COLO668 (cell line): ENCODE results near the gene PRSS21.

Source experiments
- DNase-seq: peaks from one replicate; lab custom pipeline; 2025; ENCODE audit not compliant: unreplicated experiment; lab: John Stamatoyannopoulos, UW

Gene PRSS21

GRCh38 chr16:2825049-2825742 lies 8.2 kb downstream of the PRSS21 start:
- DNase-seq = no peak

DNA sequence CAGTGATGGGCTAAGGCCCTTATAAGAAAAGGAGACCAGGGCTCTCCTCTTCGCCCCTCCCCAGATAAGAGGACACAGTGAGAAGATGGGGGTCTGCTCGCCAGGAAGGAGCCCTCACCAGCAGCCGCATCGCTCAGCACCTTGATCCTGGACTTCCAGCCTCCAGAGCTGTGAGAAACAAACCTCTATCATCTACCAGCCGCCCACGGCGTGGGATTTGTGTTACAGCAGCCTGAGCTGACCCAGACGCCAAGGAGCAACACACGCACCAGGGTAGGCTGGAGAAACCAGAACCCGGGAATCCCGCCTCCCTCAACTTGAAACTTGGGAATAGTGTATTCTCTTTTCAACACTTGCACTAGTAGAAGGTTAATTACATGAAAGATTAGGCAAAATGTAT lies 8.9 kb downstream of the PRSS21 start:
- DNase-seq = no peak

DNA sequence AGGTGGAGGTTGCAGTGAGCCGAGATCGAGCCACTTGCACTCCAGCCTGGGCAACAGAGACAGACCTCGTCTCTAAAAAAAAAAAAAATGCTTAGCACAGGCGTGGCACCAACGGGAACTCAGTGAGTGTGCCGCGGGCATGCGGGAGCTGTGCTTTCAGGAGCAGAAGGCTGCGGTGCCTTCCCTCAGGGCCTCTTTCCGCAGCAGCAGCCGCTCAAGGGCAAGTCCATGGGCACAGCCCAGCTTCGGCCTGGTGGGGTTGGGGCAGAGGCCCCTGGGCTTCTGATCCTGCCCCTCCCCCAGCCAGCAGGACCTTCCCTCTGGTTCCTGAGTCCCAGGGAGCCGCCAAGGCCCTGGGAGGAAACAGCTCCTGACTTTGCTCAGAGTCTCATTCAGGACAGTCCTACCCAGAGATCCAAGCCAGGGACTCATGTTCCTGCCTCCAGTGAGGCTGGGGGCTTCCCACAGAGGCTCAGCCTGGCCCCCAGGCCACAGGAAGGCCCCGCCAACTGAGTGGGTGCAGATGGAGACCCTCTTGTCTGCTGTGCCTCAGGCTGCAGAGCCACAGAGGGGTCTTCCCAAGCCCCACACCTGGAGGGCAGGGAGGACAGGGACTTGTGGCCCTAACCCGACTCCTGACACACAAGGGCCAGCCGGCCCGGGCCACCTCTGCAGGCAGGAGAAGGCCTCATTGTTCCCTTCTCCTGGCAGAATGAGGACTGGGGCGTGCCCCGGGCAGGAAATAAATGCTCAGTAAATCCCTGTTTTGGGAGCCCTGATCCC lies 9.7 kb downstream of the PRSS21 start:
- no peak for DNase-seq

GRCh38 chr16:2827374-2827791 lies 10.3 kb downstream of the PRSS21 start:
- no peak for DNase-seq

DNA sequence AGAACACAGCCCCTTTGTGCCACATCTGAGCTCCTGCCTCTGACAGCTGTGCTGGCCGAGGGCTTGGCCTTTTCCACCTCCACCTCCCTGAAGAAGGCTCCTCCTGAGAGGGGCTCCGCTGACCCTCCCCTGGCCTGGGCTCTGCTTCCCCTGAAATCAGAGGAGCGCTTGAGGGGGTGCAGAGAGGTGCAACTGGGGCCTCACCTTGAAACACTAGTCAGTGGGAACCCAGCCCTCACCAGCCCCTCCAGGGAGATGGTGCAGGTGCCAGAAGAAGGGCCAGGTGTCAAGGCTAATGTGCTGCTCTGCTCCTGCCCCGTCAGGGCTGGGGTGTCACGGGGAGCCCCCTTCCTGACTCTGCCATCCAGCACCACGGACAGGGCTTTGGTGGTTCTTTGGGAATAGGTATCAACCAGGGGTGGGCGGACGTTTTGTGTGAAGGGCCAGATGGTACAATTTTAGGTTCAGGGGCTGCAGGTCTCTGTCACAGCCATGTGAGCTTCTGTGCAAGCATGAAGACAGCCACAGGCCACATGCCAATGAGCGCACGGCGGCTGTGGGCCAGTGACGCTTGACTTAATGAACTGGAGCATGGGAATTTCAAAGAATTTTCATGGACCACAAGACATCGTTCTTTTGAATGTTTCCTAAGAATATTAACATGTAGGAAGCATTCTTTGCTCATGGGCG lies 10.9 kb downstream of the PRSS21 start:
- no peak for DNase-seq

- DNase-seq = no peak
These were observed 11.4 kb downstream of the PRSS21 start for GRCh38 chr16:2828521-2828840.

DNA sequence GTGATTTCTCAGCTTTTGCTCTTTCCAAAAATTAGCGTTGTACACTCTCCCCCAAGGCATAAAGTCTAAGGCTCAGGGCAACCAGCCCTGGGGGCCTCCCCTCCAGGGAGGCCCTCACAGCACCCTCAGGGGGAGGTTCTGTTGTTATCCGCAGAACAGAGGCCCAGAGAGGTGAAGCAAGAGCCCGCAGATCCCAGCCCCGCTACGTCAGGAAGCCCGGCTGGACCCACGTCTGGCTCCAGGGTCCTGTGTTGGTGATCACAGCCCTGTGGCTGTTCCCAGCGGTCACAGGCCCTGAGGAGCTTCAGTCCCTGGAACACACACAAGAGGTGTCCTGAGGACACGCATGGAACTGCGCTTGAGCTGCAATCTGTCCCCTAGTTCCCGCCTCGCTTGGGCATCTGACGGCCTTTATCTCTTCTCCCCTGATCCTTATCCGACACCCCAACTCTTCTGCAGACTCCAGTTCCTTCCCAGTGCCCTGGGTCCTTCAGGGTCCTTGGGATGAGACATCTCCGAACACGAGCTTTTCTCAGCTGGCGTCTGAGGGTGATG lies 11.9 kb downstream of the PRSS21 start:
- no peak for DNase-seq

DNA sequence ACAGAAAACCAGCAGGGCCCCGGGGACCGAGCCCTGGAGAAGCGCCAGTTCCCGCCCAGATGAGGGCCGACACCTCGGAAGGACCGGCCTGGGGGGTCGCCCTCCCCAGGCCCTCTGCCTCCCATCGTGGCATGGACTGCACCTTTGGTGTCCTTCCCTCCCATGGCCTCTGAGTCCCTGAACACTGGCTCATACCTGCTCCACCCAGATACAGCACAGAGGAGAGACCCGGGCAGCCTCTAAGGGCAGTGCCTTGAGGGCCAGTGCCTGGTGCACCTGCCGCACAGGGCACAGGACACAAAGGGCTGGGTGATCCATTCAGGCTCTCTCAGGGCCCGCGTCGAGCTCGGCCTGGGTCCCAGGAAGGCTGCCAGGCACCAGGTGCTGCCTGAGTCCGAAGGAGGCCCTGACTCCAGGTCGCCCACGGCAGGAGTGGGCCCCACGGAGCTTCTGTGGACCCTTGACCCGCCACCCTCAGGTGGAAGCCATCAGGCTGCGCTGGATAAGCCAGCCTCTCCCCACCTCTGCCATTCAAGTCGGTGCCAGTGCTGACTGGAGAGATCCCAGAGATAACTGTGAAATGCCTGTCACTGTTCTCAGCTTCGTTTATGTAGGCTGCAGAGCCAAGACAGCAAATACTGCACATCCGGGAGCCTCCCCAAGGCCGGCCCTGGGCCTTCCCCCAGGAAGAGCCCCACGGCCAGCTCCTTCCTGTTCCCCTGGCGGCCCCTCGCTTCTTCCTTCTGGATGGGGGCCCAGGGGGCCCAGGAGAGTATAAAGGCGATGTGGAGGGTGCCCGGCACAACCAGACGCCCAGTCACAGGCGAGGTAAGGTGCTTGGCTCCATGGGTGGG lies 12.7 kb downstream of the PRSS21 start, which contains the start of gene ZG16B:
ZG16B (plus strand) TSS at position 803 of the 854 bp plus-strand sequence. CDS start 139 bp downstream, outside the sequence.
- DNase-seq = peak; percentile 24

GRCh38 chr16:2830355-2830695 lies 13.3 kb downstream of the PRSS21 start:
- DNase-seq = no peak

- DNase-seq = no peak
These were observed 14.2 kb downstream of the PRSS21 start for GRCh38 chr16:2831203-2831602.

GRCh38 chr16:2833776-2834175 lies 16.7 kb downstream of the PRSS21 start:
- no peak for DNase-seq

DNA sequence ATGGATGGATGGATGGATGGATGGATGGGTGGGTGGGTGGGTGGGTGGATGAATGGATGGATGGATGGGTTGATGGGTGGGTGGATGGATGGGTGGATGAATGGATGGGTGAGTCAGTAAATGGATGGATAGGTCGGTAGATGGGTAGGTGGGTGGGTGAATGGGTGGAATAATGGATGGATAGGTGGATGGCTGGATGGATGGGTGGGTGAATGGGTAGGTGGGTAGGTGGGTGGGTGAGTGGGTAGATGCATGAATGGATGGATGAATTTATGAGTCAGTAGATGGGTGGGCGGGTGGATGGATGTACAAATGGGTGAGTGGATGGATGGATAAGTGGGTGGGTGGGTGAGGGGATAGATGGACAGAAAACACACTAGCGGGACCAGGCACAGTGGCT lies 17.9 kb downstream of the PRSS21 start:
- DNase-seq = no peak

GRCh38 chr16:2835638-2836493 lies 18.8 kb downstream of the PRSS21 start:
- peak; percentile 43 for DNase-seq

DNA sequence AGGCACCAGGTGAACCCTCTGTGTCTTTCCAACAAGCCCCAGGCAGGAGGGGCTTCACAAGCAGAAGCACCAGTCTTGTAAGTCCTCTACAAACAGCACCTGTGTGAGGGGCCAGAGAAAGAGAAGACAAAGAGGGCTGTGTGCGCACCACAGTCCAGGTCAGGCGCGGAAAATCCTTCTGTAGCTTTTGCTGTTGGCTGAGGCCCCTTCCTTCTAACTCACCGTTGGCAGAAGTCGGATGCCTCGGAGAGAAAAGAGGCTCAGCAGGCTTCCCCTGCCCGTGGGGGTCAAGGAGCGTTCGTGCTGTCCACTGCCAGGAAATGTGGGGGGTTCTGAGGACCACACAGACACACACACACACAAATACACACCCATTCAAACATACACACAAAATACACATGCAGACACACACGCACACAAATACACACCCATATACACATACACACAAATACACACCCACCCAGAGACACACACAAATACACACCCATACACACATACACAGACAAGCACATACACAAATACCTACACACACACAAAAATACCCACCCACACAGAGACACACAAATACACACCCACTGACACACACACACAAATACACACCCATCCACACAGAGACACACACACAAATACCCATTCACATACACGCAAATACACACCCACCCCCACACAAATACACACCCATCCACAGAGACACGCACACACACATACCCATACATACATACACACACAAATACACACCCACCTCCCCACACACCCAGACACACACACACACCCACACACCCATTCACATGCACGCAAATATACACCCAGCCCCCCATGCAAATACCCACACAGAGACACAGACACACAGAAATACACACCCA lies 19.8 kb downstream of the PRSS21 start:
- no peak for DNase-seq

DNA sequence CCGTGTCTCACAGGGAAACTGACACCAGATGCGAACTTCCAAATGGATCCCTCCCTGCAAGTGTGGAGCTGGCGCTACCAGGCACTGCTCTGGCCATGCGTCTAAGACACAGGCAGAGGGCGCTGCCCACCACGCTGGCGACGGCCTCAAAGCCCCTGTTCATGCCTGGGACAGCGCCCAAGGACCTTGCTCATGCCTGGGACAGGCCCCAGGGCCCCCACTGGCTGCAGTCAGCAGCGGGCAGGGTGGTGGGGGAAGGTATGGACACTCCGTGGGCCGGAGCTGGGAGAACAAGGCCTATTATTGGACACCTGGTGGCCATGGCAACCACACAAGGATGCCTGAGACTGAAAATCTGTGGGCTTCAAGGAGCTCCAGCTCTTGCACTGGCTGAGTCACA lies 21.9 kb downstream of the PRSS21 start:
- peak; percentile 61 for DNase-seq

DNA sequence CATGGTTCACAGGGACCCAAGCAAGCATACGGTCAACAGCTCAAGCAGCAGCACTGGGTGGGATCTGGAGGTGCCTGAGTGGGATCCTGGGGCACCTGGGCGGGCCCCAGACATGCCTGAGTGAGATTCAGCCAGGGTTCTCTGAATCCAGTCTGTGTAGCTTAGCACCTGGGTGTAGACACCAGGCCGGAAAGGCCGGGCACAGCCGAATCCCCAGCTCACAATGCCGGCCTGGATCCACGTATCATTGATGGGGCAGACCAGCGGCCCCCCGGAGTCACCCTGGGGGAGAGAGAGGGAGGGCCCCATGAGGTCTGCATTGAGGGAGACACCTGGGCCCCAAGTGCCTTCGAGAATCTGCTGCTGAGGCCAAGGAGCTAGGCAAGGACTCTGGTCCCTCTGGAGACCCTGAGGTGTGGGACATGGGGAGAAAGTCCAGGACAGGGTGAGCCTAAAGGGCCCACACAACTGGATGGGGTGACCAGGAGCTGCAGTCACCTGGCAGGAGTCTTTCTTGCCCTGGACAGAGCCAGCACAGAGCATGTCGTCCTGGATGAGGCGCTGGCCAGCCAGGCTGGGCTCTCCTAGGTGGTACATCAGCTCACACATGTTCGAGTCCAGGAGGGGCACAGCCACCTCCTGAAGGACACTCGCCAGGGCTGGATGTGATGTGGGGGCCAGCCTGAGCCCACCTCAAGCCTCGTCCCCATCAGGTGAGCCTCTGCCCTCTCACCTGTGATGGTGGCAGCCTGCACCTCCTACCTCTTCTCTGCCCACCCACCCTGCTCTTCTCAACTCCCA lies 22.8 kb downstream of the PRSS21 start:
- DNase-seq = no peak

DNA sequence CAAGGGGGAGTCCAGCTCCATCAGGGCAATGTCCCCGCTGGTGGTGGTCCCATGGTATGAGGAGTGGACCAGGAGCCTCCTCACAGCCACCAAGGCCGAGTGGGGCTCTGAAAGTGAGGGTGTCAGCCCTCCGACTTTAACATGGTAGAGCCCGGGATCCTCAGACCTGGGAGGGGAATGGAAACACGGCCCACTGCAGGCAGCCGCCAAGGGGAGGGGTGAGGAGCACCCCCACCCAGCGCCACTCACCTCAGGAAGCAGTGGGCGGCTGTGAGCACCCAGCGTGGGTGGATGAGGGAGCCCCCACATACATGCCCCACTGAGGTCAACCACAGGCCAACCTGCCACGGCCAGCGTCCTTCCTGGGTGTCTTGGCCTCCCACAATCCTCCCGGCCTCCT lies 23.9 kb downstream of the PRSS21 start:
- DNase-seq = no peak
